Suprapubic skin (tissue), 3 donors: ENCODE measurements around the gene LMCD1.

Source experiments
- POLR2A ChIP-seq, 2 donors: fragments of 450-650 bp; IDR thresholded peaks; one replicate each; pipeline ENCODE4 v1.6.1; 2017; ENCODE audit warnings: antibody characterized with exemption in 2 of 2, mild to moderate bottlenecking in 2 of 2, moderate library complexity in 2 of 2
- TF ChIP-seq, protein P1 (sequence below), 2 donors: fragments of 200-600 bp in 1 of 2; fragments of 450-650 bp in 1 of 2; sonication (generic) in 1 of 2; IDR thresholded peaks; one replicate each; pipeline ENCODE4 v1.5.1; 2016 to 2019; ENCODE audit warnings: antibody characterized with exemption in 2 of 2, mild to moderate bottlenecking in 1 of 2, moderate library complexity in 1 of 2

DNA sequence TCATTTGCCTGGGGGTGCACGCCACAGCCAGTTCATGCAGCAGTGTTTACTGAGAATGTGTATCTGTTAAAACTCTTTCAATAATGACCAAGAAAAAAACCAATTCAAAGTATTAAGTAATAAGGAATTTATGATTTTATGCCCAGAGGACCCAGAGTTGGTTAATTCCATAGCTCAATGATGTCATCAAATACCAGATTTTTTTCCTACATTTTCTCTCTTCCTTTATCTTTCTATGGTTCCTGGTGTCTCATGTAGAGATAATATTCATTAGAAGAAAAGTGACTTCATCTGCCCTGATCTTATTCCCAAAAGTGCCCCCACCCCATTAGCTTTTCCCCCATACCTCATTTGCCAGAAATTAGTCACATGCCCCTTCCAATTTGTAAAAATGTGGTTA lies 44.6 kb upstream of the LMCD1 start:
- TF ChIP-seq POLR2A (IDR thresholded peaks at IDR 0.05): no peak
- TF ChIP-seq, protein P1, sequence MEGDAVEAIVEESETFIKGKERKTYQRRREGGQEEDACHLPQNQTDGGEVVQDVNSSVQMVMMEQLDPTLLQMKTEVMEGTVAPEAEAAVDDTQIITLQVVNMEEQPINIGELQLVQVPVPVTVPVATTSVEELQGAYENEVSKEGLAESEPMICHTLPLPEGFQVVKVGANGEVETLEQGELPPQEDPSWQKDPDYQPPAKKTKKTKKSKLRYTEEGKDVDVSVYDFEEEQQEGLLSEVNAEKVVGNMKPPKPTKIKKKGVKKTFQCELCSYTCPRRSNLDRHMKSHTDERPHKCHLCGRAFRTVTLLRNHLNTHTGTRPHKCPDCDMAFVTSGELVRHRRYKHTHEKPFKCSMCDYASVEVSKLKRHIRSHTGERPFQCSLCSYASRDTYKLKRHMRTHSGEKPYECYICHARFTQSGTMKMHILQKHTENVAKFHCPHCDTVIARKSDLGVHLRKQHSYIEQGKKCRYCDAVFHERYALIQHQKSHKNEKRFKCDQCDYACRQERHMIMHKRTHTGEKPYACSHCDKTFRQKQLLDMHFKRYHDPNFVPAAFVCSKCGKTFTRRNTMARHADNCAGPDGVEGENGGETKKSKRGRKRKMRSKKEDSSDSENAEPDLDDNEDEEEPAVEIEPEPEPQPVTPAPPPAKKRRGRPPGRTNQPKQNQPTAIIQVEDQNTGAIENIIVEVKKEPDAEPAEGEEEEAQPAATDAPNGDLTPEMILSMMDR (IDR thresholded peaks at IDR 0.05): no peak
